Fibroblast of villous mesenchyme (primary cell): ENCODE data around the gene RAD51B. TPM values are rescaled to one million over a fixed set of nuclear protein-coding genes. Genes with fewer than 3 reads are reported as not detected.
A peak's percentile ranks its signal among the peaks of the same experiment; 100 is the strongest.

Experiments used
- DNase-seq: peaks from one replicate; pipeline ENCODE4 v3.0.0-alpha.2; 2010; ENCODE audit warnings: low read depth
- H3K4me3 ChIP-seq: 2 replicates; pipeline ENCODE4 v1.5.1; 2011; ENCODE audit warnings: low read depth, mild to moderate bottlenecking, low read length
- total RNA-seq: library from RNA; depleted of rRNA; stranded (reverse); fragments of >200 nt; gene quantifications from 2 replicates; pipeline ENCODE4 v1.2.3, GENCODE V29; 2012
- TF ChIP-seq, protein P1 (sequence below): IDR thresholded peaks from 2 replicates; pipeline ENCODE4 v1.5.1; 2012; ENCODE audit warnings: low read depth, mild to moderate bottlenecking, low read length; ENCODE audit not compliant: insufficient read depth

The RAD51B gene
- total RNA-seq, 1 donor, result 22.0 TPM

DNA sequence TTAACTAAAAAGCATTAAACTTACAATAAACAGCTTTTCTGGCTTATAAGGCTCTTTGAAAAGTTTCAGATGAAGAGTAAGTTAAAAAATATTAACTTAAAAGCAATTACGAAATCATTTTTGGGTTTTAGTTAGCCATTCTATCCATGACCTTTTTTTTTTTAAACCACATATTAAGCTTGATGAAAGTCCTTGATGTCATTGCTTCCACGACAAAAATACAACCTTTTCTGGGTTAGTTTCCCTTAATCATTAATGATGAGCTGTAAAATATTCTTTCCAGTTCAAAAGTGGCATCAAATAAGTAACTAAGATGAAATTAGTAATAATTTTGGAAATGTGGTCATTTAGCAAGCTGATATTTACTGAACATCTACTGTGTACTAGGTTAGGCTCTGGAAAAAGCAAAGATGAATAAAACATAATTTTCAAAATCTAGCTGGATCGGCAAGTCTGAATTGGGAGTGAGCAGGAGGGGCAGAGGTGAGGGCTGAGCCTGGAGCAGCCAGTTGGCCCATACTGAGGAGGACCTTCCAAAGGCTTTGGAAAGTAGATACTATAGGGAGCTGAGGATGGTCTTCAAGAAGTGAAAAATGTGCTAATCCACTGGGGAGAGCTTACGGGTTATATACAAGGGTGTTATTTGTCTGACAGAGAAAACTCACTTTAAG is 628.1 kb downstream of the RAD51B start:
- DNase-seq, result no peak
- H3K4me3 ChIP-seq, result no peak overlapping the region
- TF ChIP-seq, protein P1, sequence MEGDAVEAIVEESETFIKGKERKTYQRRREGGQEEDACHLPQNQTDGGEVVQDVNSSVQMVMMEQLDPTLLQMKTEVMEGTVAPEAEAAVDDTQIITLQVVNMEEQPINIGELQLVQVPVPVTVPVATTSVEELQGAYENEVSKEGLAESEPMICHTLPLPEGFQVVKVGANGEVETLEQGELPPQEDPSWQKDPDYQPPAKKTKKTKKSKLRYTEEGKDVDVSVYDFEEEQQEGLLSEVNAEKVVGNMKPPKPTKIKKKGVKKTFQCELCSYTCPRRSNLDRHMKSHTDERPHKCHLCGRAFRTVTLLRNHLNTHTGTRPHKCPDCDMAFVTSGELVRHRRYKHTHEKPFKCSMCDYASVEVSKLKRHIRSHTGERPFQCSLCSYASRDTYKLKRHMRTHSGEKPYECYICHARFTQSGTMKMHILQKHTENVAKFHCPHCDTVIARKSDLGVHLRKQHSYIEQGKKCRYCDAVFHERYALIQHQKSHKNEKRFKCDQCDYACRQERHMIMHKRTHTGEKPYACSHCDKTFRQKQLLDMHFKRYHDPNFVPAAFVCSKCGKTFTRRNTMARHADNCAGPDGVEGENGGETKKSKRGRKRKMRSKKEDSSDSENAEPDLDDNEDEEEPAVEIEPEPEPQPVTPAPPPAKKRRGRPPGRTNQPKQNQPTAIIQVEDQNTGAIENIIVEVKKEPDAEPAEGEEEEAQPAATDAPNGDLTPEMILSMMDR, result no peak

DNA sequence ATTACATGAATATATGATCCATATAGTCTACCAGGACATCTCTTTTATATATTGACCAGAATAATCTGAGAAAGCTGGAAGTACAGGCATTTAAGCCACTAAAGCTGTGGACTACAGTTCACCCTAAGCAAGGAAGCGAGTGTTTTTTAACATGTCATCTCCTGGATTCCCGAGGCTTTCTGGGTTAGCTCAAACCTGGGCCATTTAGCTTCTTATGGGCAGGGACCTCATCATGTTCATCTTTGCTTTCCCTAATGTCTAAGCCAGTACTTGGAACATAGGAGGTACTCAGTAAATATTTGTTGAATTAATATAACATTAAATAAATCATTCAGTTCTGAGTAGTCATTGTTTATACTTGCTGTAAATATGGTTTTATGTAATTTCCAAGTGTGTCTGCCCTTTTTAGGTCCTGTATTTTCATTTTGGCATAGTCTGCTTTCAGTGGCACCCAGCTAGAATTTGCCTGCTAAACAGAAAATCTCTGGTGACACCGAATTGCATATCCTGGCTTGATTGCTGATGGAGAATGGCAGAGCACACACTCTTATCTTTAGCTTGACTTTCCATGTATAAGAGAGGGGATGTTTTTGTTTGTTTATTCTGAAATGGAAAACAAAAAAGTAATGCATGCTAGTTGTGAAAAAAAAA is 628.8 kb downstream of the RAD51B start:
- DNase-seq, result no peak
- no peak overlapping the region for H3K4me3 ChIP-seq
- TF ChIP-seq, protein P1, result no peak

DNA sequence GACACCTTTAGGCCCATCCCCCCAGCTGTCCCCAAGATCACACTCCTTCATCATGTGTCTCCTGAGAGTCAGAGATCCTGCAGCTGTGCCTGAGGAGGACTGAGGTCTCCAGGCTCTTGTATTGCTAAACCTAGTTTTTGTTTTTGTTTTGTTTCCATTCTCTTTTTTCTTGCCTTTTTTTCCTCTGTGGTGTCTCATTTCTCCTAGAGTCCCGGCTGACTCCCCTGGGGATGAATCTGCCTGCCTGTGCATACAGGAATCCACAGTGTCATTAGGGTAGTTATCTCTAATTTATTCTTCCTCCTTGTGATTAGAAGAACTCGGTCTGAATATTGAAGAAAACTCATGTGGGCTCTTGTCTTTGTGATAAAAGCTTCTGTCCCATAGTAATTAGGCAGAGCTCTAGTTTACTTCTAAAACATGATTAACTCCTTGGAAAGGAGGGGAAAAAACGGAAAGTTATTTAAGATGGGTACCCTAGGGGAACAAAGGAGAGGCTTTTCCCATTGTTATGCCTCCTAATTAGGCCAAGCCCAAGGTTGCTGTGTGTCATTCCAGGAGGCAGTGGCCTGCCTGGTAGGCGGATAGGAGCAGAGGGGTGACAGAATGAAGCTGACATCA is 630.1 kb downstream of the RAD51B start:
- H3K4me3 ChIP-seq, result no peak overlapping the region
- TF ChIP-seq, protein P1, result no peak
- peak; percentile 65 for DNase-seq

DNA sequence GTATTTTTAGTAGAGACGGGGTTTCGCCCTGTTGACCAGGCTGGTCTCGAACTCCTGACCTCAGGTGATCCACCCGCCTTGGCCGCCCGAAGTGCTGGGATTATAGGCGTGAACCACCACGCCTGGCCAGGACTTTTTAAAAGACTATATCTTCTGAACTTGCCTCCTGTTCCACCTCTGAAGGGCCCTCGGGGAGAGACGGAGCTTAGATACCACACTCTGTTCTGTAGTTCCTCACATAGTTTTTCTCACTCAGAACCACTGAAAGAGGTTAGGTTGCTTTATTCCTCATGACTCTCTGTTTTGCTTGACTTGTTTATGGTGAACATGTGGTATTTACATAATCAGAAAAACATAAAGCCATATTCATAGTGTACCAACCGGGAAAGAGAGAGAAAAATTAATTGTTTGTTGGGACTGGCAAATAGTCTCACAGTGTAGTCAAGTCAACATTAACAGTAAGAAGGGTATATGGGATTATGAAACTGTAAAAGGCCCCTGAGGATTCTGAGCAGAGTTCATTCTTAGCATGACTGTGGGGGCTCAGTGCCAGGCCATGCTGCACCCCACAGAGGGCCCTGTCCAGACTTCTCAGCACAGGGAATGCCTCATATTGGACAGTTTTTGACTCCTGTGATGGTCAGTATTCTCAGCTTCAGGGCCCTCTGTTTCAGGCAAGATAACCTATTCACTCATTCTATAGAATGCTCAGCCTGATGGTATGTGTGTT is 631.0 kb downstream of the RAD51B start:
- no peak overlapping the region for H3K4me3 ChIP-seq
- TF ChIP-seq, protein P1, result no peak
- DNase-seq, result no peak

DNA sequence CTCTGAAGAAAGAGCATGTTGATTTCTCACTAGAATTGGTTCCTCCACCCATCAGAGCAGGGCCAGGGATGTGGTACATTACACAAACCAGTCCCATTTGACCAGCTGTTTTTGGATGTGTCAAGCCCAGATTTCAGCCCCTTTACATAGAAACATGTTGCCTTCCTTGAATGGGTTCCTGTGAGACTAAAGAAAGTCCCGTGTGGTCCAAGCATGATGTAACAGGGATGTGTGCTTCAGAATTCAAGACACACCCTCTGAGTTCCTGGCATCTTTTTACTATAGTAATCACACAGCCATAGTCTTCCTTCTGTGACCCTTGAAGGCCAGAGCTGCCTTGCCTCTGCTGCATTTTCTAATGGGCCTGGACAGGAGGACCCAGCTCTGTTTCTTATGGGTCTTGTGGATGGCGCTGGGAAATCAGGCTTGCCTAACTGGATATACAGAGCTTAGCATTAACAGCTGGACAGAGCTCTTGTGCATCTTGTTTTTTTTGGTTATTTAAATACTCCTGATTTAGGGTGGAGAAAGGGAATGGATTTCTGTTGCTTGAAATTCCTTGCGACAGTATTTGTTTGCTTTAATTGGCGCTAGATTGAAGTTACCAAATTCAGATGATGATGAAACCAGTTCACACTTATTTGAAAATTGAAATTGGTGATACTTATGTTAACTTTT is 632.3 kb downstream of the RAD51B start:
- TF ChIP-seq, protein P1, result no peak
- H3K4me3 ChIP-seq, result no peak overlapping the region
- peak; percentile 49 for DNase-seq

DNA sequence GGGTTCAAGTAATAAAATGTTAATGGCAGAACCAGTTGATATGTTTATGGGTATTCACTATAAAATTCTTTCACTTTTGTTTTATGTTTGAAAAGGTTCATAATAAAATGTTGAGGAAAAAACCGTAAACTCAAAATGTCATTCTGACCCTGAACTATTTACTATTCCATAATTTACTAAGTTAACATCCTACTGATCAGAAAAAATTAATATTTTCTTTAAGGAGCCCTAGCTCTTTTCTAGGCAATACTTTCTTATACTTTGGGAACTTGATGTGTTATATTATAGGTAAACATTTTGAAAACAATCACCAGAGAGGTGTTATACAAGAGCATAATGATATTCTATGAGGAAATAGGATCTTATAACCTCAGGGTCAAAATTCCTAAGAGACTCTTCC is 638.7 kb downstream of the RAD51B start:
- DNase-seq, result no peak
- TF ChIP-seq, protein P1, result no peak
- no peak overlapping the region for H3K4me3 ChIP-seq
